Measurements from ENCODE around the gene STK10. TPM values are rescaled to one million over a fixed set of nuclear protein-coding genes. Genes with fewer than 3 reads are reported as not detected.

STK10 gene
- 27.1 and 32.7 TPM in 2 replicates for total RNA-seq

DNA sequence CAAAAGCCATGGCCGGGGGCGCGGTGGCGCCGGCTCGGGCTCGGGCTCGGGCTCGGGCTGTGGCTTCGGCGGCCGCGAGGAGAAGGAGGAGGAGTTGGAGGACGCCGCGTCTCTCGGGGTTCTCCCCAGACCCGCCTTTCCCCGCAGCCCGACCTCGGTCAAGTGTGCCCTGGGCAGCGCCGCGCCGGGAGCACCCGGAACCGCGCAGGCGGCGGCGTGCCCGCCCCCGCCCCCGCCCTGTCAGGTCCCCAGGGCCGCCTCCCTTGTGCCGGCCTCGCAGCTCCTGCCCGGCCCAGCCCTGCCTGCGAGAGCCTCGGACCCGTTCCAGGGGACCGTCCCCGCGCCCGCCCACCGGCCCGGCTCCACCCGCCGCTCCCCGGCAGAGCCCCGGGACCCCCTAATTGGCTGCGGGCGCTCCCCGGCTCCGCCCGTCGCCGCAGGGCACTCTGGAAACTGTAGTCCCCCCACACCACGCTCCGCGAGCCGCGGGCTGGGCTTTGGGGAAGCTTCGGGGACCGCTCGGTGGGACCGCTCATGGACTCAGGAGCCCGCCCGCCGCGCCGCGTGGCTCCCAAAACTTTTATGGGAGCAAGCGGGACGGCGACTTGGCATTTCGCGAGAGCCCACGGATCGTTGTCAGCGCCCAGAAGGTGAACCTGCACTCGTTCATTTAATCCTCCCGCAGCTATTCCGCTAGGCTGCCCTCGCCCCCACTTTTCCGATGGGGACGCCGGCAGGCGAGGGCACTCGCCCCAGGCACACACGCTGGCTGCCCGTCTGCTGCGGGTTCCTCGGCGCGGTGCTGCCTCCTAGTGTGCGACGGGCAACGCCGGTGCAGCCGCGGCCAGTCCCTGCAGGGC, at the start of gene STK10:
Gene STK10 (minus strand): TSS at position 192 of the 860 bp plus-strand sequence. CDS start 182 bp downstream, at position 10.
- peaks cover 42% of the 10 kb centered on the region for H3K79me2 ChIP-seq (ENCODE audit: insufficient read depth, low read length)
- no peaks in the 10 kb centered on the region for H3K9me3 ChIP-seq (ENCODE audit: low read depth, low read length)
- H3K36me3 ChIP-seq (ENCODE audit: insufficient read depth, low read length) = peaks cover 11% of the 10 kb centered on the region
- H3K27me3 ChIP-seq (ENCODE audit: insufficient read depth, low read length) = no peaks in the 10 kb centered on the region
- TF ChIP-seq, protein P1, sequence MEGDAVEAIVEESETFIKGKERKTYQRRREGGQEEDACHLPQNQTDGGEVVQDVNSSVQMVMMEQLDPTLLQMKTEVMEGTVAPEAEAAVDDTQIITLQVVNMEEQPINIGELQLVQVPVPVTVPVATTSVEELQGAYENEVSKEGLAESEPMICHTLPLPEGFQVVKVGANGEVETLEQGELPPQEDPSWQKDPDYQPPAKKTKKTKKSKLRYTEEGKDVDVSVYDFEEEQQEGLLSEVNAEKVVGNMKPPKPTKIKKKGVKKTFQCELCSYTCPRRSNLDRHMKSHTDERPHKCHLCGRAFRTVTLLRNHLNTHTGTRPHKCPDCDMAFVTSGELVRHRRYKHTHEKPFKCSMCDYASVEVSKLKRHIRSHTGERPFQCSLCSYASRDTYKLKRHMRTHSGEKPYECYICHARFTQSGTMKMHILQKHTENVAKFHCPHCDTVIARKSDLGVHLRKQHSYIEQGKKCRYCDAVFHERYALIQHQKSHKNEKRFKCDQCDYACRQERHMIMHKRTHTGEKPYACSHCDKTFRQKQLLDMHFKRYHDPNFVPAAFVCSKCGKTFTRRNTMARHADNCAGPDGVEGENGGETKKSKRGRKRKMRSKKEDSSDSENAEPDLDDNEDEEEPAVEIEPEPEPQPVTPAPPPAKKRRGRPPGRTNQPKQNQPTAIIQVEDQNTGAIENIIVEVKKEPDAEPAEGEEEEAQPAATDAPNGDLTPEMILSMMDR (IDR thresholded peaks at IDR 0.05; ENCODE audit: extremely low read depth, low read depth, low read length) = peak; percentile 77
- H3K27ac ChIP-seq (ENCODE audit: low read depth, low read length) = peak within 1 kb of the TSS; percentile 77
- peak; percentile 99 for DNase-seq (ENCODE audit: insufficient read length, low spot score, missing footprints)
- H2AFZ ChIP-seq (ENCODE audit: low read length) = peak within 1 kb of the TSS; percentile 94
- peaks cover 9% of the 10 kb centered on the region for H4K20me1 ChIP-seq (ENCODE audit: insufficient read depth, low read length)
- H3K4me2 ChIP-seq (ENCODE audit: insufficient read depth, low read length) = peak within 1 kb of the TSS; percentile 86
- H3K4me3 ChIP-seq (ENCODE audit: insufficient read depth, low read length) = peak within 1 kb of the TSS; percentile 98
- peaks cover 12% of the 10 kb centered on the region for H3K4me1 ChIP-seq (ENCODE audit: insufficient read depth, low read length)

DNA sequence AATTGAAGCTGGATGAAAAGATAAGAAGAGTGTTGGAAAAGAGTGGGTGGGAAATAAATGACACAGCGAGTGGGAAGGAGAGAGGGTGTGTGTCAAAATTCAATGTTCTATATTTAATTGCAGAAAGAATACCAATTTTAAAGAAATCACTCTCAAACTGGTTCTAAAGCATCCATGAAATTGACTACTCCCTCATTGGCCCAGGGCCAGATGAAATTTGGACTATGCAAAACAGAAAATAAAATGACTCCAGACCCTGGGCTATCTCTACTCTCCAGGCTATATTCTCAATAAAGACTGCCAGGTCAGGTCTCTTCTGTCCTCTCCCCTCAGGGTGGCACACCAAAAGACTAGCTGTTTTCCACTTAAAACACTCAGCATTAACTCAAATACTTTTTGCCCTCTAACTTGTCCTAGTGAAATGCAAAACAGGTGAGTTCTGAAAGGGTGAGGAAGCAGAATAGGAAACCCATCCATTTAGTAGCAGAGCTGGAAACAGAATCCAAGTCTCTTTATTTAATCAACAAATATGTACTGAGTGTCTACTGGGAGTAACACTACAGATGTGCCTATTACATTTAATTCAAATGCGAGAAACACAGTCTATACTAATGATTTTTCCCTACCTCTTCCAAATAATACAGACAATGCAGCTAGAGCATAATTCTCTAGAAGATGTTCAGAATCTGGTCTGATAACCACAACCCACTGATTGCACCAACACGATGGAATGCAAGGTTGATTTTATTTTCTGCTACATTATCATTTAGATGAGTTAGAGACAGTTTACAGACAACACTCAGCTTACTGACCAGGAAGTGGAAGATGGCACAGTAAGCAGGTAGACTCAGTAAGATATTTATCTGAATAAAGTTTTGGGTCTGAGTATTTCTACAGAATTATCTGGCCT, 48.1 kb upstream of the STK10 start:
- no peaks in the 10 kb centered on the region for H3K27me3 ChIP-seq (ENCODE audit: insufficient read depth, low read length)
- no peak for DNase-seq (ENCODE audit: insufficient read length, low spot score, missing footprints)

DNA sequence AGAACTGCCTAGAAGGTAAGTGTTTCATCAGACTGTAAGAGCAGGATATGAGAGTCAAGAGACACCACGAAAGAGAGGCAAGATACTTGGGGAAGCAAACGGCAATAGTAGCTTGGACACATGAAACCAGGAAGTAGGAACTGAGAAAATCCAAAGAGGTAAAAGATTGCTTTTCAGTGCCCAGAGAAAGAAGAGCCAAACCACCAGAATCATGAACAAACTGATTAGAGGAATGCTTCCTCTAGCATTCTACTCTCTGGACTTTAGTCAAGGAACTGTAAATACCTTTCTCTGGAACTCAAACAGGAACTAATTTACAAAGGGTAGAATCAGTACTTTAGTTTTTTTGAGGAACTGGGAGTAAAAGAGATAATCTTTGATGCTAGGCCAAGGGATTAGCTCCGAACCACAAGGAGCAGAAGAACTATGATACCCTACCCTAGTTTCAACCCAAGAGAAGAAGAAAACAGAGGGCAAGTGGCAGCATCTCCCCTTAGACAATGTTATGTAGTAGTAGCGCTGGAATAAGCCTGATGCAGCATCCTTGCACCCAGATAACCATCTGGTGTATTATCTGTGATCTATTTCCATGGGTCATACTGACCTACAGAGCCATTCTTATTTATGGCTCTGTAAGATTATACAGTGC, 47.2 kb upstream of the STK10 start:
- H2AFZ ChIP-seq (ENCODE audit: low read length) = no peak overlapping the region
- TF ChIP-seq, protein P1 (IDR thresholded peaks at IDR 0.05; ENCODE audit: extremely low read depth, low read depth, low read length) = no peak
- H3K36me3 ChIP-seq (ENCODE audit: insufficient read depth, low read length) = peaks cover 20% of the 10 kb centered on the region
- peaks cover 6% of the 10 kb centered on the region for H3K4me1 ChIP-seq (ENCODE audit: insufficient read depth, low read length)
- no peak overlapping the region for H3K4me2 ChIP-seq (ENCODE audit: insufficient read depth, low read length)
- no peaks in the 10 kb centered on the region for H3K27me3 ChIP-seq (ENCODE audit: insufficient read depth, low read length)
- no peak for DNase-seq (ENCODE audit: insufficient read length, low spot score, missing footprints)
- no peaks in the 10 kb centered on the region for H3K9me3 ChIP-seq (ENCODE audit: low read depth, low read length)
- H3K4me3 ChIP-seq (ENCODE audit: insufficient read depth, low read length) = no peak overlapping the region
- H4K20me1 ChIP-seq (ENCODE audit: insufficient read depth, low read length) = peaks cover 25% of the 10 kb centered on the region
- H3K79me2 ChIP-seq (ENCODE audit: insufficient read depth, low read length) = peaks cover 53% of the 10 kb centered on the region
- no peak overlapping the region for H3K27ac ChIP-seq (ENCODE audit: low read depth, low read length)

More for the DNA sequence above, 48.1 kb upstream of the STK10 start:
- no peaks in the 10 kb centered on the region for H3K9me3 ChIP-seq (ENCODE audit: low read depth, low read length)
- peaks cover 25% of the 10 kb centered on the region for H4K20me1 ChIP-seq (ENCODE audit: insufficient read depth, low read length)
- H3K4me1 ChIP-seq (ENCODE audit: insufficient read depth, low read length) = peaks cover 6% of the 10 kb centered on the region
- no peak overlapping the region for H3K4me2 ChIP-seq (ENCODE audit: insufficient read depth, low read length)
- H2AFZ ChIP-seq (ENCODE audit: low read length) = no peak overlapping the region
- no peak overlapping the region for H3K27ac ChIP-seq (ENCODE audit: low read depth, low read length)
- no peak overlapping the region for H3K4me3 ChIP-seq (ENCODE audit: insufficient read depth, low read length)
- TF ChIP-seq, protein P1 (IDR thresholded peaks at IDR 0.05; ENCODE audit: extremely low read depth, low read depth, low read length) = no peak
- peaks cover 17% of the 10 kb centered on the region for H3K36me3 ChIP-seq (ENCODE audit: insufficient read depth, low read length)
- H3K79me2 ChIP-seq (ENCODE audit: insufficient read depth, low read length) = peaks cover 53% of the 10 kb centered on the region
